ENCODE data around the gene RDH16.
A peak's percentile ranks its signal among the peaks of the same experiment; 100 is the strongest.

The RDH16 gene

GRCh38 chr12:56957229-56958052 is at the start of gene RDH16:
Gene RDH16 (minus strand): TSS chr12:56957608. CDS start chr12:56957462, 146 bp downstream.
- DNase-seq (ENCODE audit: low spot score) (no peak), FAIRE-seq (no peak)

GRCh38 chr12:57006809-57007475 is 49.5 kb upstream of the RDH16 start:
- FAIRE-seq (no peak), DNase-seq (ENCODE audit: low spot score) (no peak)

- FAIRE-seq: no peak
- DNase-seq (ENCODE audit: low spot score): peak; percentile 7
Measured at GRCh38 chr12:57005980-57006808, 48.8 kb upstream of the RDH16 start, which contains the start of gene ZBTB39. Gene ZBTB39 (minus strand): TSS chr12:57006546. CDS start chr12:57004917, 1,629 bp downstream.

- DNase-seq (ENCODE audit: low spot score) (no peak), FAIRE-seq (no peak)
Measured at GRCh38 chr12:57004651-57005050, 47.2 kb upstream of the RDH16 start.

- no peak for FAIRE-seq
- DNase-seq (ENCODE audit: low spot score): no peak
Measured at GRCh38 chr12:57003395-57003794, 46.0 kb upstream of the RDH16 start.

GRCh38 chr12:57001448-57001906 is 44.1 kb upstream of the RDH16 start:
- FAIRE-seq: no peak

GRCh38 chr12:57000393-57000792 is 43.0 kb upstream of the RDH16 start:
- DNase-seq (ENCODE audit: low spot score) (no peak), FAIRE-seq (no peak)

More at GRCh38 chr12:57001448-57001906, 44.1 kb upstream of the RDH16 start:
- DNase-seq (ENCODE audit: low spot score): no peak

- no peak for FAIRE-seq
- no peak for DNase-seq (ENCODE audit: low spot score)
Measured at GRCh38 chr12:56999456-56999855, 42.0 kb upstream of the RDH16 start.

- FAIRE-seq: no peak
- DNase-seq (ENCODE audit: low spot score): no peak
Measured at GRCh38 chr12:56998981-56999380, 41.6 kb upstream of the RDH16 start.

- DNase-seq (ENCODE audit: low spot score): no peak
- FAIRE-seq: no peak
Measured at GRCh38 chr12:56998316-56998715, 40.9 kb upstream of the RDH16 start.

- no peak for DNase-seq (ENCODE audit: low spot score)
- FAIRE-seq: no peak
Measured at GRCh38 chr12:56996793-56997545, 39.6 kb upstream of the RDH16 start.

GRCh38 chr12:56995930-56996496 is 38.6 kb upstream of the RDH16 start:
- DNase-seq (ENCODE audit: low spot score) (no peak), FAIRE-seq (no peak)

- no peak for DNase-seq (ENCODE audit: low spot score)
Measured at GRCh38 chr12:56995201-56995929, 38.0 kb upstream of the RDH16 start.

GRCh38 chr12:56994231-56994746 is 36.9 kb upstream of the RDH16 start:
- no peak for FAIRE-seq
- no peak for DNase-seq (ENCODE audit: low spot score)

More at GRCh38 chr12:56995201-56995929, 38.0 kb upstream of the RDH16 start:
- no peak for FAIRE-seq

- FAIRE-seq (no peak), DNase-seq (ENCODE audit: low spot score) (no peak)
Measured at GRCh38 chr12:56993346-56993745, 35.9 kb upstream of the RDH16 start.

- FAIRE-seq (no peak), DNase-seq (ENCODE audit: low spot score) (no peak)
Measured at GRCh38 chr12:56991319-56992246, 34.2 kb upstream of the RDH16 start.

- FAIRE-seq: no peak
- no peak for DNase-seq (ENCODE audit: low spot score)
Measured at GRCh38 chr12:56990648-56991318, 33.4 kb upstream of the RDH16 start.
